Measurements from ENCODE around the gene FBXO28. TPM values are rescaled to one million over a fixed set of nuclear protein-coding genes. Genes with fewer than 3 reads are reported as not detected.

The FBXO28 gene
- total and polyA plus RNA-seq, 2 donors (not counting 3 experiments of a cell fraction or from before 2014, with no cell fraction given) = 8.9 to 32.6 TPM

- TF ChIP-seq GATA2 (IDR thresholded peaks at IDR 0.05; ENCODE audit: insufficient read depth, insufficient read length, low read depth, low read length) = no peak
- no peaks in the 10 kb centered on the region for H3K79me2 ChIP-seq (ENCODE audit: control insufficient read depth, insufficient read depth, low read length)
- no peaks in the 10 kb centered on the region for H3K9me1 ChIP-seq (replicated peaks; ENCODE audit: control insufficient read depth, extremely low read depth, insufficient read depth, low read length)
- POLR2A ChIA-PET = no interaction called here
- H2AFZ ChIP-seq (ENCODE audit: low read depth, low read length) = no peak overlapping the region
- BruUV-seq (replicated peaks) = no TSS peak
- CTCF ChIA-PET = interaction anchor here (0.7 to 0.9 kb wide), 2 partner anchors 44 to 437 kb away, joined by 3 read pairs; no protein-coding TSS in a partner anchor
- no peak overlapping the region for H3K4me3 ChIP-seq (replicated peaks in 1 of 3; ENCODE audit: insufficient read depth in 1 of 3, low read depth in 1 of 3, low read length in 3 of 3)
- H3K27me3 ChIP-seq (ENCODE audit: control insufficient read depth in 2 of 2, insufficient read depth in 2 of 2, low read length in 2 of 2) = no peaks in the 10 kb centered on the region
- no peaks in the 10 kb centered on the region for H3K36me3 ChIP-seq (ENCODE audit: control insufficient read depth in 2 of 2, extremely low read depth in 1 of 2, insufficient read depth in 2 of 2, low read length in 2 of 2)
- FAIRE-seq (no peak), DNase-seq (ENCODE audit: low read depth, low spot score) (no peak)
- no peaks in the 10 kb centered on the region for H3K9me3 ChIP-seq (replicated peaks; ENCODE audit: control insufficient read depth, insufficient read depth, low read length)
- peaks cover 16% of the 10 kb centered on the region for H3K4me1 ChIP-seq (ENCODE audit: control insufficient read depth, extremely low read depth, insufficient read depth, low read length)
- no peak overlapping the region for H3K9ac ChIP-seq (replicated peaks; ENCODE audit: extremely low read depth, insufficient read depth, low read length)
- H3K4me2 ChIP-seq (ENCODE audit: insufficient read depth, low read length) = no peak overlapping the region
- dilution Hi-C loops (cut with MboI; ENCODE audit: extremely low pct_ligation_motif_present, low sequenced_read_pairs) (no loop called here), intact Hi-C loops (cut with micrococcal nuclease) (no loop called here)
- H4K20me1 ChIP-seq (replicated peaks; ENCODE audit: control insufficient read depth, extremely low read depth, insufficient read depth, low read length) = no peaks in the 10 kb centered on the region
- H3K27ac ChIP-seq (ENCODE audit: insufficient read depth, low read depth, low read length) = no peak overlapping the region
Measured at GRCh38 chr1:224201383-224201782, 87.5 kb downstream of the FBXO28 start.

GRCh38 chr1:224201853-224202252 is 87.9 kb downstream of the FBXO28 start:
- BruUV-seq (replicated peaks) = no TSS peak
- H3K9me1 ChIP-seq (replicated peaks; ENCODE audit: control insufficient read depth, extremely low read depth, insufficient read depth, low read length) = no peaks in the 10 kb centered on the region

More at GRCh38 chr1:224201853-224202252, 87.9 kb downstream of the FBXO28 start:
- Histone ChIP-seq H2AFZ (ENCODE audit: low read depth, low read length) (no peak overlapping the region), H3K36me3 (ENCODE audit: control insufficient read depth in 2 of 2, extremely low read depth in 1 of 2, insufficient read depth in 2 of 2, low read length in 2 of 2) (no peaks in the 10 kb centered on the region), H3K79me2 (ENCODE audit: control insufficient read depth, insufficient read depth, low read length) (no peaks in the 10 kb centered on the region), H3K4me2 (ENCODE audit: insufficient read depth, low read length) (no peak overlapping the region), H3K9ac (replicated peaks; ENCODE audit: extremely low read depth, insufficient read depth, low read length) (no peak overlapping the region), H3K27ac (ENCODE audit: insufficient read depth, low read depth, low read length) (no peak overlapping the region), H4K20me1 (replicated peaks; ENCODE audit: control insufficient read depth, extremely low read depth, insufficient read depth, low read length) (no peaks in the 10 kb centered on the region), H3K27me3 (ENCODE audit: control insufficient read depth in 2 of 2, insufficient read depth in 2 of 2, low read length in 2 of 2) (no peaks in the 10 kb centered on the region), H3K4me1 (ENCODE audit: control insufficient read depth, extremely low read depth, insufficient read depth, low read length) (peaks cover 16% of the 10 kb centered on the region), H3K4me3 (replicated peaks in 1 of 3; ENCODE audit: insufficient read depth in 1 of 3, low read depth in 1 of 3, low read length in 3 of 3) (no peak overlapping the region), H3K9me3 (replicated peaks; ENCODE audit: control insufficient read depth, insufficient read depth, low read length) (no peaks in the 10 kb centered on the region)
- FAIRE-seq = no peak
- intact Hi-C loops (cut with micrococcal nuclease) (no loop called here), dilution Hi-C loops (cut with MboI; ENCODE audit: extremely low pct_ligation_motif_present, low sequenced_read_pairs) (no loop called here)
- POLR2A ChIA-PET = no interaction called here
- DNase-seq (ENCODE audit: low read depth, low spot score) = no peak
- CTCF ChIA-PET = interaction anchor here (0.9 kb wide), 1 partner anchor 43 kb away, joined by 3 read pairs; no protein-coding TSS in a partner anchor
- TF ChIP-seq MYC (IDR thresholded peaks at IDR 0.05; ENCODE audit: low read depth, low read length) = no peak
- no peak for TF ChIP-seq MAX (IDR thresholded peaks at IDR 0.05; ENCODE audit: insufficient read depth, insufficient read length)
- no peak for TF ChIP-seq GATA2 (IDR thresholded peaks at IDR 0.05; ENCODE audit: insufficient read depth, insufficient read length, low read depth, low read length)
- no peak for TF ChIP-seq EZH2 (IDR thresholded peaks at IDR 0.05; ENCODE audit: borderline replicate concordance, low read depth, low read length, severe bottlenecking)
- TF ChIP-seq FOS (IDR thresholded peaks at IDR 0.05; ENCODE audit: borderline replicate concordance, insufficient read depth, low read length) = no peak
- TF ChIP-seq CTCF (IDR thresholded peaks at IDR 0.05; ENCODE audit: extremely low read depth in 1 of 2, insufficient read depth in 1 of 2, low read depth in 1 of 2, low read length in 2 of 2) = no peak

All from endothelial cell of umbilical vein (primary cell).